ENCODE measurements around the gene CDX2.
"Not testable (repeated sequence)": the region's sequence is repeated elsewhere in the genome, so short reads cannot be mapped to it uniquely, and the experiment has no call there.

CDX2 gene

GRCh38 chr13:27969082-27969865 lies at the start of gene CDX2:
Gene CDX2 (minus strand): TSS chr13:27969315. CDS start chr13:27969006, 309 bp downstream.
- no peak for DNase-seq

GRCh38 chr13:28014301-28014700 lies 45.2 kb upstream of the CDX2 start:
- no peak for DNase-seq

GRCh38 chr13:28013482-28013881 lies 44.4 kb upstream of the CDX2 start:
- DNase-seq: no peak

- no peak for DNase-seq
These were observed 43.8 kb upstream of the CDX2 start for GRCh38 chr13:28012896-28013295.

GRCh38 chr13:28012383-28012782 lies 43.3 kb upstream of the CDX2 start:
- DNase-seq: no peak

- no peak for DNase-seq
These were observed 40.9 kb upstream of the CDX2 start for GRCh38 chr13:28010046-28010445.

- DNase-seq: not testable (repeated sequence)
These were observed 35.9 kb upstream of the CDX2 start for GRCh38 chr13:28005016-28005415.

- DNase-seq: no peak
These were observed 34.0 kb upstream of the CDX2 start for GRCh38 chr13:28002886-28003698.

GRCh38 chr13:28001837-28002473 lies 32.8 kb upstream of the CDX2 start:
- no peak for DNase-seq

GRCh38 chr13:28001049-28001448 lies 31.9 kb upstream of the CDX2 start:
- no peak for DNase-seq

GRCh38 chr13:28000567-28000966 lies 31.5 kb upstream of the CDX2 start:
- DNase-seq: no peak

GRCh38 chr13:27997904-27998522 lies 28.9 kb upstream of the CDX2 start:
- DNase-seq: no peak

GRCh38 chr13:27991881-27992280 lies 22.8 kb upstream of the CDX2 start:
- DNase-seq: no peak

GRCh38 chr13:27988520-27988919 lies 19.4 kb upstream of the CDX2 start, which contains the start of gene URAD:
Gene URAD (minus strand): TSS chr13:27988693. CDS start chr13:27988637, 56 bp downstream.
- no peak for DNase-seq

GRCh38 chr13:27985600-27985999 lies 16.5 kb upstream of the CDX2 start:
- no peak for DNase-seq

GRCh38 chr13:27982361-27982760 lies 13.2 kb upstream of the CDX2 start:
- no peak for DNase-seq

GRCh38 chr13:27981006-27981708 lies 12.0 kb upstream of the CDX2 start:
- DNase-seq: no peak

- no peak for DNase-seq
These were observed 11.3 kb upstream of the CDX2 start for GRCh38 chr13:27980280-27980998.

- DNase-seq: no peak
These were observed 10.7 kb upstream of the CDX2 start for GRCh38 chr13:27979765-27980279.

- no peak for DNase-seq
These were observed 10.0 kb upstream of the CDX2 start for GRCh38 chr13:27979001-27979643.
